GM21723 (cell line): ENCODE data around the gene ADAD2.

Source experiments
- ATAC-seq: cut with Tn5 transposase; IDR thresholded peaks from one replicate; pipeline ENCODE4 v1.9.1; 2021; ENCODE audit warnings: mild to moderate bottlenecking, moderate library complexity; ENCODE audit not compliant: unreplicated experiment

The ADAD2 gene

GRCh38 chr16:84190731-84191388, at the start of gene ADAD2:
TSS of gene ADAD2 (plus strand) at chr16:84191157. CDS start at chr16:84191231, 74 bp downstream.
- no peak for ATAC-seq

GRCh38 chr16:84143081-84143480, 47.9 kb upstream of the ADAD2 start:
- ATAC-seq, result no peak

GRCh38 chr16:84143784-84144199, 47.2 kb upstream of the ADAD2 start:
- no peak for ATAC-seq

- ATAC-seq, result no peak
Measured at GRCh38 chr16:84144209-84144858, 46.6 kb upstream of the ADAD2 start.

GRCh38 chr16:84144859-84145639, 45.9 kb upstream of the ADAD2 start, which contains the start of the genes DNAAF1 and HSDL1:
TSS of gene DNAAF1 (plus strand) at chr16:84145308. CDS start at chr16:84145441, 133 bp downstream.
TSS of gene HSDL1 (minus strand) at chr16:84145177. CDS start at chr16:84131321, 13,856 bp downstream.
- peak; percentile 80 for ATAC-seq

GRCh38 chr16:84150926-84151325, 40.0 kb upstream of the ADAD2 start:
- ATAC-seq, result no peak

GRCh38 chr16:84153660-84154214, 37.2 kb upstream of the ADAD2 start:
- no peak for ATAC-seq

- ATAC-seq, result no peak
Measured at GRCh38 chr16:84155226-84155625, 35.7 kb upstream of the ADAD2 start.

- ATAC-seq, result no peak
Measured at GRCh38 chr16:84155771-84156170, 35.2 kb upstream of the ADAD2 start.

- no peak for ATAC-seq
Measured at GRCh38 chr16:84156342-84156784, 34.6 kb upstream of the ADAD2 start.

GRCh38 chr16:84159007-84159406, 31.9 kb upstream of the ADAD2 start:
- no peak for ATAC-seq

- no peak for ATAC-seq
Measured at GRCh38 chr16:84159800-84160199, 31.2 kb upstream of the ADAD2 start.

- no peak for ATAC-seq
Measured at GRCh38 chr16:84161037-84161436, 29.9 kb upstream of the ADAD2 start.

- ATAC-seq, result no peak
Measured at GRCh38 chr16:84161801-84162200, 29.2 kb upstream of the ADAD2 start.

GRCh38 chr16:84165746-84166145, 25.2 kb upstream of the ADAD2 start:
- no peak for ATAC-seq

- ATAC-seq, result no peak
Measured at GRCh38 chr16:84166796-84167695, 23.9 kb upstream of the ADAD2 start.

- no peak for ATAC-seq
Measured at GRCh38 chr16:84169765-84170310, 21.1 kb upstream of the ADAD2 start.

GRCh38 chr16:84174396-84174795, 16.6 kb upstream of the ADAD2 start:
- ATAC-seq, result no peak

GRCh38 chr16:84175350-84176081, 15.4 kb upstream of the ADAD2 start:
- peak; percentile 83 for ATAC-seq
